Activated CD4-positive, alpha-beta T cell treated with anti-CD3 and anti-CD28 coated beads, Interleukin-2, amount 10 ng/mL, durations not matched to agents 7 days and 5 days (primary cell): ENCODE measurements around the gene MYZAP. TPM values are rescaled to one million over a fixed set of nuclear protein-coding genes. Genes with fewer than 3 reads are reported as not detected.

Experiments
- CTCF ChIA-PET: fragments of 350-600 bp; sonication (Branson Sonifier 250); formaldehyde crosslinking; loops from one replicate; lab custom pipeline; 2021; ENCODE audit warnings: antibody characterized with exemption; lab: Charles Lee
- POLR2A ChIA-PET: fragments of 350-600 bp; sonication (Branson Sonifier 250); formaldehyde crosslinking; loops from one replicate; lab custom pipeline; 2021; ENCODE audit warnings: antibody characterized with exemption; lab: Charles Lee
- DNase-seq: peaks from one replicate; pipeline ENCODE4 v3.0.0-alpha.2; 2020
- H3K27ac Mint-ChIP-seq: one replicate; pipeline ENCODE4 v1.8.0; 2021; ENCODE audit warnings: mild to moderate bottlenecking, moderate library complexity, mixed read lengths
- H3K27me3 Mint-ChIP-seq: one replicate; pipeline ENCODE4 v1.8.0; 2021; ENCODE audit warnings: mixed read lengths
- H3K36me3 Mint-ChIP-seq: one replicate; pipeline ENCODE4 v1.8.0; 2021; ENCODE audit warnings: low read depth, mixed read lengths
- H3K4me1 Mint-ChIP-seq: one replicate; pipeline ENCODE4 v1.8.0; 2021; ENCODE audit warnings: mixed read lengths
- H3K4me3 Mint-ChIP-seq: one replicate; pipeline ENCODE4 v1.8.0; 2021; ENCODE audit warnings: mild to moderate bottlenecking, moderate library complexity, mixed read lengths
- H3K9me3 Mint-ChIP-seq: one replicate; pipeline ENCODE4 v1.8.0; 2021; ENCODE audit warnings: mixed read lengths
- total RNA-seq, 2 experiments: library from RNA; stranded (reverse); gene quantifications; one replicate each; pipeline ENCODE4 v1.2.3, GENCODE V29; 2021

MYZAP gene
- total RNA-seq, 2 experiments from 2014 or later = not detected

- Mint-ChIP-seq H3K36me3 (no peaks in the 10 kb centered on the region), H3K27ac (no peak overlapping the region), H3K9me3 (no peaks in the 10 kb centered on the region), H3K27me3 (peaks cover 14% of the 10 kb centered on the region), H3K4me3 (no peak overlapping the region), H3K4me1 (peaks cover 9% of the 10 kb centered on the region)
- DNase-seq = no peak
- CTCF ChIA-PET = no interaction called here
- POLR2A ChIA-PET = no interaction called here
Measured at GRCh38 chr15:57647071-57647790, 55.5 kb downstream of the MYZAP start.

GRCh38 chr15:57647791-57648130 lies 56.1 kb downstream of the MYZAP start:
- CTCF ChIA-PET = no interaction called here
- H3K4me3 Mint-ChIP-seq = no peak overlapping the region
- no peaks in the 10 kb centered on the region for H3K9me3 Mint-ChIP-seq
- no peaks in the 10 kb centered on the region for H3K36me3 Mint-ChIP-seq
- DNase-seq = no peak
- peaks cover 14% of the 10 kb centered on the region for H3K27me3 Mint-ChIP-seq
- H3K4me1 Mint-ChIP-seq = peaks cover 12% of the 10 kb centered on the region
- POLR2A ChIA-PET = no interaction called here
- no peak overlapping the region for H3K27ac Mint-ChIP-seq

DNA sequence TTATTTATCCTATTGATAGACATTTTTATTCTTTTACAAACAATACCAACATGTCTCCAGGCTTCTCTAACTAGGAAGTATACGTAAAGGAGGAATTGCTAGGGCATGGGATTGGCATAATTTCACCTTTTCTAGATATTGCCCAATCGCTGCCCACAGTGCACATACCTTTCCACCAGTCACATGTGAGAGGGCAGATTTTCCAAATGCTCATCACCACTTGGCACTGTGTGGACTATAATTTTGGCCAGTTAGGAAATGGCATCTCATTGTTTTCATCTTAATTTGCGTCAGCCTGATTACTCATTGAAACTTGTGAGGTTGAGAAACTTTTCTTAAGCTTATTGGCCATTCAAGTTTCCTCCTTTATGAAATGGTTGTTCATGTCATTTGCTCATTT lies 57.4 kb downstream of the MYZAP start:
- no peak overlapping the region for H3K4me3 Mint-ChIP-seq
- no peaks in the 10 kb centered on the region for H3K36me3 Mint-ChIP-seq
- peaks cover 12% of the 10 kb centered on the region for H3K27me3 Mint-ChIP-seq
- POLR2A ChIA-PET = no interaction called here
- CTCF ChIA-PET = interaction anchor here (0.9 kb wide), 1 partner anchor 9 kb away, joined by 4 read pairs; no protein-coding TSS in a partner anchor
- DNase-seq = no peak
- no peaks in the 10 kb centered on the region for H3K9me3 Mint-ChIP-seq
- no peak overlapping the region for H3K27ac Mint-ChIP-seq
- H3K4me1 Mint-ChIP-seq = peaks cover 12% of the 10 kb centered on the region

DNA sequence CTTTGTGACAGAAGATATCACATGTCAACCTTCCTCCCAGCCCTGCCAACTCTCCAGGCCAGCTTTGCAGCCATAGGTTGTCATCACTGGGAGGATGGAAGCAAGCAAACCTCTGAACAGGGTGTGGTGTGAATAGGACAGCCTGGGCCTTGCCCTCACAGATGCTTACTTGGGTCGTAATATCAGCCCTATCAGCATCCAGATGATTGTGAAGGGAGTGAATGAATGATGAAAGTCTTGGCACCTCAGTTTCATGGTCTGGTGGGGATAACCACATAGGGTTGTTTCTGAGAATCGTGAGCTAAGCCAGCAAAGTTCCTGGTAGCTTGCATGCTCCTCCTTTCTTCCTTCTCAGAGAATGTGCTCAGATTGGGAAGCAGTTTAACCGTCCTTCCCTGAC lies 59.7 kb downstream of the MYZAP start:
- ChIA-PET CTCF (no interaction called here), POLR2A (no interaction called here)
- Mint-ChIP-seq H3K27ac (no peak overlapping the region), H3K4me3 (no peak overlapping the region), H3K36me3 (no peaks in the 10 kb centered on the region), H3K27me3 (peaks cover 7% of the 10 kb centered on the region), H3K9me3 (no peaks in the 10 kb centered on the region), H3K4me1 (peaks cover 12% of the 10 kb centered on the region)
- DNase-seq = no peak

- H3K36me3 Mint-ChIP-seq = no peaks in the 10 kb centered on the region
- H3K4me3 Mint-ChIP-seq = no peak overlapping the region
- DNase-seq = no peak
- H3K9me3 Mint-ChIP-seq = no peaks in the 10 kb centered on the region
- ChIA-PET CTCF (no interaction called here), POLR2A (no interaction called here)
- H3K4me1 Mint-ChIP-seq = peaks cover 12% of the 10 kb centered on the region
- H3K27ac Mint-ChIP-seq = no peak overlapping the region
- H3K27me3 Mint-ChIP-seq = peaks cover 5% of the 10 kb centered on the region
Measured at GRCh38 chr15:57652481-57652880, 60.8 kb downstream of the MYZAP start.

DNA sequence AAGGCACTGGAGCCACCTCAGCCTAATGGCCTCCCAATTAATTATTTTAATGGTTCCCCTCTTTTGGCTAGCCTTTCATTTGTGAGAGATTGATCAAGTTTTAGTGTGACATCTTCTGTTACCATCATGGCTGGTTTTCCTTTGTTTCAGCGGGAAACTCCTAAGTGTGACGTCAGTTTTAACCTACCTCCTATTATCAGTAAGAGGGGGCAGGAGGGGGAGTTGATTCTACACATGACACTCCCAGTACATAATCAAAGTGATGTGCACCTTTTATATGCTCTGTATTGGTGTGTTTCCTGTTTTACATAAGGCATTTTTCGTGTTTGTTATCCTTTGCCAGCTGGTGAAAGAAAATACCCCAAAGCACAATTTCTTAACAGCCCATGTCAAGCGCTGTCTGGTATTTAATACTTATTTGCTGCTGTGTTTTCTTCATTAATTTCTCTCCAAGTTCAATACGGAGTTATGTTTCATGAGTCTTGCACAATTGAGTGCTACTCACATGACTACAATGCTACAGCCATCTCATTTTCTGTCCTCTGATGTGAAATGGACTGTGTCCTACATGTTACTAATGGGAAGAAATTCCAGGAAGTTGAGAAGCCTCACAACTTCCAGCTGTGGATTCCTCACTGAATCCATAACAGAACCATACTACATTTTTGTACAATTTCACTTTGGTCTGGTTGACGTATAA lies 62.6 kb downstream of the MYZAP start:
- Mint-ChIP-seq H3K4me3 (no peak overlapping the region), H3K27ac (no peak overlapping the region), H3K27me3 (peaks cover 15% of the 10 kb centered on the region), H3K9me3 (no peaks in the 10 kb centered on the region), H3K36me3 (no peaks in the 10 kb centered on the region), H3K4me1 (peaks cover 12% of the 10 kb centered on the region)
- DNase-seq = no peak
- ChIA-PET POLR2A (no interaction called here), CTCF (interaction anchor here (0.7 to 1.3 kb wide), 2 partner anchors 10 to 154 kb away, joined by 4 read pairs; no protein-coding TSS in a partner anchor)

- POLR2A ChIA-PET = no interaction called here
- H3K27me3 Mint-ChIP-seq = peaks cover 15% of the 10 kb centered on the region
- CTCF ChIA-PET = interaction anchor here (1.3 kb wide), 1 partner anchor 10 kb away, joined by 4 read pairs; no protein-coding TSS in a partner anchor
- no peak overlapping the region for H3K27ac Mint-ChIP-seq
- DNase-seq = no peak
- peaks cover 12% of the 10 kb centered on the region for H3K4me1 Mint-ChIP-seq
- no peaks in the 10 kb centered on the region for H3K36me3 Mint-ChIP-seq
- H3K9me3 Mint-ChIP-seq = no peaks in the 10 kb centered on the region
- H3K4me3 Mint-ChIP-seq = no peak overlapping the region
Measured at GRCh38 chr15:57655053-57655452, 63.3 kb downstream of the MYZAP start.

GRCh38 chr15:57655809-57656208 lies 64.1 kb downstream of the MYZAP start:
- no peak for DNase-seq
- CTCF ChIA-PET = interaction anchor here (1.0 kb wide), 1 partner anchor 14 kb away, joined by 3 read pairs; no protein-coding TSS in a partner anchor
- peaks cover 16% of the 10 kb centered on the region for H3K27me3 Mint-ChIP-seq
- H3K36me3 Mint-ChIP-seq = no peaks in the 10 kb centered on the region
- POLR2A ChIA-PET = no interaction called here
- peaks cover 12% of the 10 kb centered on the region for H3K4me1 Mint-ChIP-seq
- H3K9me3 Mint-ChIP-seq = no peaks in the 10 kb centered on the region
- H3K27ac Mint-ChIP-seq = no peak overlapping the region
- H3K4me3 Mint-ChIP-seq = no peak overlapping the region

DNA sequence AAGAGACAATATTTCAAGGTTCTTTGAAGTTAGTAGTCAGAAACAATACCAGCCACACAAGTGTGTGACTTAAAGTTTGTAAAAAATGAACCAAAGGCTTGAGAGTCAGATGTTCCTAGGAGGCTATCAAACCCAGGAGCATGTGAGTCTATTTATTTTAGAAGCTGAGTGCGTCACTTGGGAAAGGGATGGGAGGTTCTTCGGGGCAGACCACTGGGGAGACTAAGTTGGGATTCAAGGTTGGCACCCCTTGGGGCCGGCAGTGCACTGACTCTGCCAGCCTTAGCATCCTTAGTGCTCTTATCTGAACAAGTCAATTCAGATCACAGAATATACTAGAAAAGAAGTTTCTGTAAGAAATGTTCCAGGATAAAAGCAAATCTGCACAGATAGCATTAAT lies 64.7 kb downstream of the MYZAP start:
- ChIA-PET POLR2A (no interaction called here), CTCF (interaction anchor here (1.0 kb wide), 1 partner anchor 14 kb away, joined by 3 read pairs; no protein-coding TSS in a partner anchor)
- Mint-ChIP-seq H3K27ac (no peak overlapping the region), H3K4me3 (no peak overlapping the region), H3K4me1 (peaks cover 9% of the 10 kb centered on the region), H3K36me3 (no peaks in the 10 kb centered on the region), H3K9me3 (no peaks in the 10 kb centered on the region), H3K27me3 (peaks cover 19% of the 10 kb centered on the region)
- no peak for DNase-seq

DNA sequence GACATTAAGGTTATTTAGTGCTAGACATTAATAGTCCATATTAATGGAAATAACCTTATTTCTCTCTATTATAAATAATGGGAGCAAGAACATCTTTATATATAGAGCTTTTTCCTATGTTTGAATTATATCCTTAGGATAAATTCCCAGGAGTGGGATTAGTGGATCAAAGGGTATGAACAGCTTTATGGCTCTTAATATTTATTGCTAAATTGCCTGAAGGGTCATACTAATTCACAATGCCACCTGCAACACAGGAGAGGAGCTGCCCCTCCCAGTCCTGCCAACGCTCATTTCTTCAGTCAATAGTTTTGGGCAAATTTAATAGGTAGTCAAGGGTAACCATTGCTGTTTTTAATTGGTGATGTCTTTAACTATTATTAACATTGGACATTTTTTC lies 65.9 kb downstream of the MYZAP start:
- CTCF ChIA-PET = no interaction called here

GRCh38 chr15:57662091-57662744 lies 70.5 kb downstream of the MYZAP start:
- Mint-ChIP-seq H3K27ac (no peak overlapping the region), H3K27me3 (peaks cover 19% of the 10 kb centered on the region), H3K36me3 (no peaks in the 10 kb centered on the region), H3K4me3 (no peak overlapping the region), H3K4me1 (no peaks in the 10 kb centered on the region), H3K9me3 (no peaks in the 10 kb centered on the region)
- POLR2A ChIA-PET = no interaction called here
- DNase-seq = no peak
- CTCF ChIA-PET = interaction anchor here (1.1 to 1.5 kb wide), 2 partner anchors 17 to 20 kb away, joined by 4 to 5 read pairs; no protein-coding TSS in a partner anchor

More for the DNA sequence above, 65.9 kb downstream of the MYZAP start:
- DNase-seq = no peak
- H3K27ac Mint-ChIP-seq = no peak overlapping the region
- POLR2A ChIA-PET = no interaction called here
- no peak overlapping the region for H3K4me3 Mint-ChIP-seq
- H3K9me3 Mint-ChIP-seq = no peaks in the 10 kb centered on the region
- peaks cover 19% of the 10 kb centered on the region for H3K27me3 Mint-ChIP-seq
- no peaks in the 10 kb centered on the region for H3K4me1 Mint-ChIP-seq
- H3K36me3 Mint-ChIP-seq = no peaks in the 10 kb centered on the region

GRCh38 chr15:57662802-57663201 lies 71.1 kb downstream of the MYZAP start:
- POLR2A ChIA-PET = no interaction called here
- Mint-ChIP-seq H3K36me3 (no peaks in the 10 kb centered on the region), H3K4me3 (no peak overlapping the region), H3K9me3 (no peaks in the 10 kb centered on the region), H3K27ac (no peak overlapping the region), H3K27me3 (peaks cover 20% of the 10 kb centered on the region), H3K4me1 (no peaks in the 10 kb centered on the region)
- no peak for DNase-seq
- CTCF ChIA-PET = interaction anchor here (0.8 to 1.5 kb wide), 3 partner anchors 16 to 94 kb away, joined by 4 to 5 read pairs (median 5); no protein-coding TSS in a partner anchor

GRCh38 chr15:57663262-57663661 lies 71.6 kb downstream of the MYZAP start:
- H3K4me1 Mint-ChIP-seq = no peaks in the 10 kb centered on the region
- ChIA-PET CTCF (interaction anchor here (0.8 to 1.5 kb wide), 3 partner anchors 16 to 94 kb away, joined by 4 to 5 read pairs (median 5); no protein-coding TSS in a partner anchor), POLR2A (no interaction called here)
- H3K9me3 Mint-ChIP-seq = no peaks in the 10 kb centered on the region
- H3K27me3 Mint-ChIP-seq = peaks cover 16% of the 10 kb centered on the region
- H3K4me3 Mint-ChIP-seq = no peak overlapping the region
- no peak for DNase-seq
- H3K36me3 Mint-ChIP-seq = no peaks in the 10 kb centered on the region
- no peak overlapping the region for H3K27ac Mint-ChIP-seq
